LNCaP clone FGC (cell line): Measurements from ENCODE around the gene CASKIN1.

Experiments used
- DNase-seq: peaks from one replicate; pipeline ENCODE4 v3.0.0-alpha.2; 2011; ENCODE audit warnings: low read depth
- H3K4me3 ChIP-seq: 2 replicates; pipeline ENCODE4 v1.5.1; 2011; ENCODE audit warnings: mild to moderate bottlenecking, low read depth, low read length, control low read depth
- TF ChIP-seq, protein P1 (sequence below): IDR thresholded peaks from 2 replicates; pipeline ENCODE4 v1.5.1; 2012; ENCODE audit warnings: mild to moderate bottlenecking; ENCODE audit not compliant: control insufficient read depth, insufficient read depth; ENCODE audit errors: extremely low read depth

CASKIN1 gene

GRCh38 chr16:2155091-2155950 lies 41.1 kb downstream of the CASKIN1 start, which contains the start of gene TRAF7:
Gene TRAF7, plus strand, starts transcription at chr16:2155782. Its CDS starts 8,139 bp downstream, at chr16:2163921.
- H3K4me3 ChIP-seq: peak within 1 kb of the TSS; percentile 90
- DNase-seq: peak; percentile 100
- TF ChIP-seq, protein P1, sequence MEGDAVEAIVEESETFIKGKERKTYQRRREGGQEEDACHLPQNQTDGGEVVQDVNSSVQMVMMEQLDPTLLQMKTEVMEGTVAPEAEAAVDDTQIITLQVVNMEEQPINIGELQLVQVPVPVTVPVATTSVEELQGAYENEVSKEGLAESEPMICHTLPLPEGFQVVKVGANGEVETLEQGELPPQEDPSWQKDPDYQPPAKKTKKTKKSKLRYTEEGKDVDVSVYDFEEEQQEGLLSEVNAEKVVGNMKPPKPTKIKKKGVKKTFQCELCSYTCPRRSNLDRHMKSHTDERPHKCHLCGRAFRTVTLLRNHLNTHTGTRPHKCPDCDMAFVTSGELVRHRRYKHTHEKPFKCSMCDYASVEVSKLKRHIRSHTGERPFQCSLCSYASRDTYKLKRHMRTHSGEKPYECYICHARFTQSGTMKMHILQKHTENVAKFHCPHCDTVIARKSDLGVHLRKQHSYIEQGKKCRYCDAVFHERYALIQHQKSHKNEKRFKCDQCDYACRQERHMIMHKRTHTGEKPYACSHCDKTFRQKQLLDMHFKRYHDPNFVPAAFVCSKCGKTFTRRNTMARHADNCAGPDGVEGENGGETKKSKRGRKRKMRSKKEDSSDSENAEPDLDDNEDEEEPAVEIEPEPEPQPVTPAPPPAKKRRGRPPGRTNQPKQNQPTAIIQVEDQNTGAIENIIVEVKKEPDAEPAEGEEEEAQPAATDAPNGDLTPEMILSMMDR: no peak

- H3K4me3 ChIP-seq: peak overlapping the region; percentile 90
- no peak for DNase-seq
- TF ChIP-seq, protein P1: no peak
These were observed 41.8 kb downstream of the CASKIN1 start for GRCh38 chr16:2154533-2155090.

- peak overlapping the region; percentile 90 for H3K4me3 ChIP-seq
- TF ChIP-seq, protein P1: peak; percentile 37
- no peak for DNase-seq
These were observed 43.5 kb downstream of the CASKIN1 start for GRCh38 chr16:2152695-2153506.

DNA sequence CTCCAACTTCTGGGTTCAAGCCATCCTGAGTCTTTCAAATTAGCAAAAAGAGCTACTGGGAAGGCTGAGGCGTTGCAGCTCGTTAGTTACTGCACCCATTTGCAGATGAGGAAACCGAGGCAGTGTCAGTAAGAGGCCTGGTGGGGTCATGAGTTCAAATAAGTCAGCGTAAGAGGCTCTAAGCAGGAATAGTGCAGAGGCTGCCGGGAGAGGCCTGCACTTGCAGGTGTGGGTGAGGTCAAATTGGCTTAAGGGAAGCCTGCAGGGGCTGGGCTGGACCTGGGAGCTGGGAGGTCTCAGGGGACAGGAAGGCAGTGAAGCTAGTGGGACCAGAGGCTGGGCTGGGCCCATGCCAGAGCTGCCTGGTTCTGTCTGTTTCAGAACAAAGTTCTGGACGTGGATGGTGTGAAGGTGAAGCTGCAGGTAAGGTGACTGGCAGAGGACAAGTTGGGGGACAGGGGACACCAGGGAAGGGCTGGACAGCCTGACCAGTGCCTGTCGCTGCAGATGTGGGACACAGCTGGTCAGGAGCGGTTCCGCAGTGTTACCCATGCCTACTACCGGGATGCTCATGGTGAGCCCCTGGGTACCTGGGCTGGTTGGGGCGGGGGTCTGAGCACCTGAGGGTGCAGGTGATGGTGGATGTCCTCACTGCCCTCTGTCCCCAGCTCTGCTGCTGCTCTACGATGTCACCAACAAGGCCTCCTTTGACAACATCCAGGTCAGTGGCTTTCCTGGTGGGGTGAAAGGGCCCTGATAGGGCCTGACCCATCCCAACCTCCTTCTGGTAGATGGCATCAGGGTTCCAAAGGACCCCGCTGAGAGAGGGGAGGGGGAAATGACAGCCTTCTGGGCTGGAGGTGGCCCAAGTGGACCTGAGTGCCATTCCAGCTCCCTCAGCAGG lies 45.0 kb downstream of the CASKIN1 start:
- TF ChIP-seq, protein P1: no peak
- H3K4me3 ChIP-seq: peak overlapping the region; percentile 76
- DNase-seq: no peak

DNA sequence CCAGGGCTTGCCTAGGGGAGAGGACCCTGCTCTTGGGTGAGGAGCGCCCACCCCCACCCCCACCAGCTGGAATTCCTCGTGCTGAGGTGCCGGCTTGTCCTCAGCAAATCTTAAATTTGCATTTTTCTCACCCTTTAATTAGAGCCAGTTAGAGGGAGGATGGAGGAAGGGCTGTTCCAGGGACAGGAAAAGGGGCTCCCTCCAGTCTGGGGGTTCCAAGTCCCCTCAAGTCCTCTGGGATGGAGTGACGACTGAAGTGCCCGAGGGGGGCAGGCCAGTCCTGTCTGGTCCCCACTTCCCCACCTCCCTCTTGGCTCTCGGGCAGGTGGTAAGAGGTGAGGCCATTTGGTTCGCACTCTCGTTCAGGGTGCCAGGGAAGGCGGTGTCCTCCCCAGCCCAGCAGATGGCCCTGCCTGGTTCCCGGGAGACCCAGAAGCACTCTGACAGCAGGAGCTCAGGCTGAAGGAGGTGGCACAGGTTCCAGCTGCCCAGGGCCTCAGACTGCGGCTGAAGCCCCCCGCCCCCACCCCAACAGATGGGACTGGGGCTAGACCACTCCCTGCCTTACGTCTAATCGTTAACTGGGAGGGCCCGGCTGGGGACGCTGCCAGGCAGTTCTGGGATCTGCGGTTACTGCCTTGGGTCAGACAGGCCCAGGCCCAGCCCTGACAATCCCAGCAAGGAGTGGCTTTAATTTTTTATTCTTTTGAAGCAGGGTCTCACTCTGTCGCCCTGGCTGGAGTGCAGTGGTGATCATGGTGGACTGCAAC lies 45.8 kb downstream of the CASKIN1 start:
- DNase-seq: no peak
- peak overlapping the region; percentile 76 for H3K4me3 ChIP-seq
- TF ChIP-seq, protein P1: peak; percentile 29; the same call in 1 of the 2 replicates
